ENCODE measurements around the gene MUC4.

Gene MUC4

GRCh38 chr3:195761123-195761566 is 50.6 kb downstream of the MUC4 start:
- TF ChIP-seq CTCF (IDR thresholded peaks at IDR 0.05; ENCODE audit: low read length) (no peak), EZH2 (IDR thresholded peaks at IDR 0.05; ENCODE audit: borderline replicate concordance, low read length) (no peak)

GRCh38 chr3:195760345-195761122 is 51.2 kb downstream of the MUC4 start:
- H3K9ac ChIP-seq (ENCODE audit: low read length) = no peak overlapping the region
- no peak overlapping the region for H3K27ac ChIP-seq (ENCODE audit: low read depth, low read length, poor library complexity, severe bottlenecking)
- no peak overlapping the region for H3K4me3 ChIP-seq (ENCODE audit: low read depth, low read length, poor library complexity, severe bottlenecking)
- no peaks in the 10 kb centered on the region for H3K36me3 ChIP-seq (ENCODE audit: insufficient read depth, low read length)
- H3K79me2 ChIP-seq (ENCODE audit: insufficient read depth, low read length) = no peaks in the 10 kb centered on the region
- H3K4me1 ChIP-seq (ENCODE audit: insufficient read depth, low read length, severe bottlenecking) = no peaks in the 10 kb centered on the region
- H4K20me1 ChIP-seq (ENCODE audit: insufficient read depth, low read length) = no peaks in the 10 kb centered on the region
- no peak for TF ChIP-seq EZH2 (IDR thresholded peaks at IDR 0.05; ENCODE audit: borderline replicate concordance, low read length)
- no peak for TF ChIP-seq CTCF (IDR thresholded peaks at IDR 0.05; ENCODE audit: low read length)
- peaks cover 10% of the 10 kb centered on the region; the same call in 1 of the 2 replicates for H3K27me3 ChIP-seq (ENCODE audit: insufficient read depth, low read length)
- H2AFZ ChIP-seq (ENCODE audit: low read length) = no peak overlapping the region
- H3F3A ChIP-seq (ENCODE audit: insufficient read depth, low read length) = no peaks in the 10 kb centered on the region
- no peak overlapping the region for H3K4me2 ChIP-seq (ENCODE audit: low read length)
- no peaks in the 10 kb centered on the region for H3K9me3 ChIP-seq (ENCODE audit: low read length)
- H3K9me2 ChIP-seq (ENCODE audit: low read depth, low read length) = no peaks in the 10 kb centered on the region

More at GRCh38 chr3:195761123-195761566, 50.6 kb downstream of the MUC4 start:
- H3K4me3 ChIP-seq (ENCODE audit: low read depth, low read length, poor library complexity, severe bottlenecking) = no peak overlapping the region
- no peaks in the 10 kb centered on the region for H3K9me3 ChIP-seq (ENCODE audit: low read length)
- H3K79me2 ChIP-seq (ENCODE audit: insufficient read depth, low read length) = no peaks in the 10 kb centered on the region
- H4K20me1 ChIP-seq (ENCODE audit: insufficient read depth, low read length) = no peaks in the 10 kb centered on the region
- H3F3A ChIP-seq (ENCODE audit: insufficient read depth, low read length) = no peaks in the 10 kb centered on the region
- no peak overlapping the region for H2AFZ ChIP-seq (ENCODE audit: low read length)
- no peaks in the 10 kb centered on the region for H3K9me2 ChIP-seq (ENCODE audit: low read depth, low read length)
- H3K4me2 ChIP-seq (ENCODE audit: low read length) = no peak overlapping the region
- no peaks in the 10 kb centered on the region for H3K4me1 ChIP-seq (ENCODE audit: insufficient read depth, low read length, severe bottlenecking)
- no peak overlapping the region for H3K9ac ChIP-seq (ENCODE audit: low read length)
- H3K27me3 ChIP-seq (ENCODE audit: insufficient read depth, low read length) = peaks cover 10% of the 10 kb centered on the region; the same call in 1 of the 2 replicates
- H3K27ac ChIP-seq (ENCODE audit: low read depth, low read length, poor library complexity, severe bottlenecking) = no peak overlapping the region
- H3K36me3 ChIP-seq (ENCODE audit: insufficient read depth, low read length) = no peaks in the 10 kb centered on the region

GRCh38 chr3:195758721-195759353 is 52.9 kb downstream of the MUC4 start:
- H4K20me1 ChIP-seq (ENCODE audit: insufficient read depth, low read length) = no peaks in the 10 kb centered on the region
- H3K9me2 ChIP-seq (ENCODE audit: low read depth, low read length) = no peaks in the 10 kb centered on the region
- no peak overlapping the region for H2AFZ ChIP-seq (ENCODE audit: low read length)
- no peaks in the 10 kb centered on the region for H3F3A ChIP-seq (ENCODE audit: insufficient read depth, low read length)
- no peaks in the 10 kb centered on the region for H3K79me2 ChIP-seq (ENCODE audit: insufficient read depth, low read length)
- H3K4me2 ChIP-seq (ENCODE audit: low read length) = no peak overlapping the region
- H3K4me3 ChIP-seq (ENCODE audit: low read depth, low read length, poor library complexity, severe bottlenecking) = no peak overlapping the region
- H3K27ac ChIP-seq (ENCODE audit: low read depth, low read length, poor library complexity, severe bottlenecking) = no peak overlapping the region
- H3K9me3 ChIP-seq (ENCODE audit: low read length) = no peaks in the 10 kb centered on the region
- peaks cover 20% of the 10 kb centered on the region; the same call in 1 of the 2 replicates for H3K27me3 ChIP-seq (ENCODE audit: insufficient read depth, low read length)
- TF ChIP-seq CTCF (IDR thresholded peaks at IDR 0.05; ENCODE audit: low read length) (no peak), EZH2 (IDR thresholded peaks at IDR 0.05; ENCODE audit: borderline replicate concordance, low read length) (no peak)
- no peak overlapping the region for H3K9ac ChIP-seq (ENCODE audit: low read length)
- no peaks in the 10 kb centered on the region for H3K4me1 ChIP-seq (ENCODE audit: insufficient read depth, low read length, severe bottlenecking)
- H3K36me3 ChIP-seq (ENCODE audit: insufficient read depth, low read length) = no peaks in the 10 kb centered on the region

All from OCI-LY1 (cell line).